Astrocyte of the spinal cord (primary cell): Measurements from ENCODE around the gene MYADML2.

Experiments used
- DNase-seq: peaks from one replicate; pipeline ENCODE4 v3.0.0; 2011; ENCODE audit warnings: low read depth, low spot score
- H3K4me3 ChIP-seq: 2 replicates; pipeline ENCODE4 v1.5.1; 2011; ENCODE audit warnings: low read depth, mild to moderate bottlenecking, low read length, moderate library complexity
- CTCF ChIP-seq: IDR thresholded peaks from 2 replicates; pipeline ENCODE4 v1.5.1; 2012; ENCODE audit warnings: low read depth, mild to moderate bottlenecking, low read length, inconsistent platforms
- in situ Hi-C: cut with HindIII; loops from 2 replicates; pipeline ENCODE4 v1.10.0; 2017; ENCODE audit warnings: low sequenced_read_pairs

The MYADML2 gene

GRCh38 chr17:81911277-81911961 lies 35.6 kb downstream of the MYADML2 start, which contains the start of gene PCYT2:
Gene PCYT2, minus strand, starts transcription at chr17:81911399. Its CDS starts 44 bp downstream, at chr17:81911355.
- peak within 1 kb of the TSS; percentile 65 for H3K4me3 ChIP-seq
- in situ Hi-C loops, result no loop called here
- peak; percentile 82 for DNase-seq
- TF ChIP-seq CTCF, result no peak

- TF ChIP-seq CTCF, result no peak
- in situ Hi-C loops, result no loop called here
- peak overlapping the region; percentile 65 for H3K4me3 ChIP-seq
- DNase-seq, result no peak
Measured at GRCh38 chr17:81910840-81911276, 36.2 kb downstream of the MYADML2 start.

- DNase-seq, result no peak
- in situ Hi-C loops, result no loop called here
- peak overlapping the region; percentile 65 for H3K4me3 ChIP-seq
- no peak for TF ChIP-seq CTCF
Measured at GRCh38 chr17:81909966-81910839, 36.8 kb downstream of the MYADML2 start.

GRCh38 chr17:81909231-81909630 lies 37.8 kb downstream of the MYADML2 start:
- no peak for TF ChIP-seq CTCF
- in situ Hi-C loops, result no loop called here
- no peak for DNase-seq
- H3K4me3 ChIP-seq, result no peak overlapping the region

GRCh38 chr17:81908793-81909192 lies 38.2 kb downstream of the MYADML2 start:
- no peak overlapping the region for H3K4me3 ChIP-seq
- no peak for TF ChIP-seq CTCF
- DNase-seq, result no peak
- in situ Hi-C loops, result no loop called here

GRCh38 chr17:81907219-81908145 lies 39.6 kb downstream of the MYADML2 start:
- in situ Hi-C loops, result no loop called here
- no peak for DNase-seq
- H3K4me3 ChIP-seq, result no peak overlapping the region
- TF ChIP-seq CTCF, result peak; percentile 14
